GM19239 (cell line): Measurements from ENCODE around the gene TMEM158.

ENCODE experiments used
- DNase-seq: peaks from one replicate; pipeline ENCODE4 v3.0.0; 2011; ENCODE audit warnings: low spot score; ENCODE audit not compliant: insufficient read length
- FAIRE-seq: peaks from 2 replicates; lab custom pipeline; 2011; peaks lifted over from hg19 to GRCh38; lab: Jason Lieb, UNC

Gene TMEM158

DNA sequence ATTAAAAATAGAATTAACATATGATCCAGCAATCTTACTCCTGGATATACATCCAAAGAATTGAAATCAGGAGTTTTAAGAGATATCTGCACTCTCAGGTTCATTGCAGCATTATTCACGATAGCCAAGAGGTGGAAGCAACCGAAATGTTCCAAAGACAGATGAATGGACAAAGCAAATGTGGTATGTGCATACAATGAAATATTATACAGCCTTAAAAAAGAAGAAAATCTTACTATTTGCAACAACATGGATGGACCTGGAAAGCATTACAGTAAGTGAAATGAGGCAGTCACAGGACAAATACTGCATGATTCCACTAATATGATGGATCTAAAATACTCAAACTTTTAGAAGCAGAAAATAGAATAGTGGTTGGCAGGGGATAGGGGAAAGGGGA, 9.3 kb upstream of the TMEM158 start:
- FAIRE-seq (no peak), DNase-seq (no peak)

DNA sequence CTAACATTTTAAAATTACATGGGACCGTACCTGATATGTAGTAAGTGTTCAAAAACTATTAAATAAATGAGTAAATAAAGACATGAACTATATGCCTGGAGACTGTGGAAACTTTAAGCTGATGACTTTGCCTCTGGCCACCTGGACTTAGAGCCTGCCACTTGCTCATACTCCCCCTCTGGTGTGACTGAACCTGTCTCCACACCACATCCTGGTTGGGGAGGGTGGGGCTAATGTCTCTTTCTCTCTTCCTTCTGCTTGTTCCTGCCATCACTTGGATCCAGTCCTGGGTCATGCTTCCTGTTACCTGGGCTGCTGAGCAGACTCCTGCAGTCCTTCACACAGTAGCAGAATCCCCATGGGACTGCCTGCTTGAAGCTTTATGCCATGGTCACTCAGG, 8.2 kb upstream of the TMEM158 start:
- DNase-seq (no peak), FAIRE-seq (no peak)

DNA sequence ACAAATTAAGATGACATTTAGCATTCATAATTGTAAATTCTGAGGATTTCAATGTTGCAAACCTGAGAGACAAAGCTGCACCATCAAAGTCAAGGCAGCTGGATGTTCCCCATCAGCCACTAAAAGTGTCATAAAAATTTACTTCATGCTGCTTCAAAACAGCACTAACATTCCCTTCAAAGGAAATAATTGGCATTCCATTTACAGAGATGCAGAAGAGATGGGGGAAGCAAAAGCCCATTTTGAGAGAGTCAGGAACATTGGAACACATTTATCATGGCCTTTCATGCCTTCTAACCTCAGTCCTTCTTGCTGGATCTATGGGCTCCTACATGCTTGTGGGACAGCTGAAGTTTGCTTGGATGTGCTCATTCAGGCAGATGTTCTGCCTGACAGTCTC, 6.4 kb upstream of the TMEM158 start:
- FAIRE-seq: no peak
- DNase-seq: no peak

DNA sequence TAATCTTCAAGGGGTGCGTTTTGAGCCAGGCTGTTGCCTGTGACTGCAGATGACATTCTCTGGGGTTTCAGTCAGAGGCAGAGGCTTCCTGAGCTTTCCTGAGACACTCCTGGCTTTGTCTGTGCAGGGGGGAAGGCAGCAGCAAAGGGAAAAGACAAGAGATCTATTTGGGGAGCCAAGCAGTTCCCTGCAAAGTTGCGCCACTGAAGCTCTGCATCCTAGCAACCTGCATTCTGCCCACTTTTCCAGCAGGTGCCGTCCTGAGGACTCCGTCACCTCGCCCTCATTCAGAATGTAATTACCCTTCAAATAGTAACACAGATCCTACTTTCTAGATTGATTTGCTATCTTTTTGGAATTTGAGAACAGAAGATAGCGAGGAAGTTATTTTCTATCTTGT, 1.9 kb upstream of the TMEM158 start:
- no peak for FAIRE-seq
- DNase-seq: no peak

DNA sequence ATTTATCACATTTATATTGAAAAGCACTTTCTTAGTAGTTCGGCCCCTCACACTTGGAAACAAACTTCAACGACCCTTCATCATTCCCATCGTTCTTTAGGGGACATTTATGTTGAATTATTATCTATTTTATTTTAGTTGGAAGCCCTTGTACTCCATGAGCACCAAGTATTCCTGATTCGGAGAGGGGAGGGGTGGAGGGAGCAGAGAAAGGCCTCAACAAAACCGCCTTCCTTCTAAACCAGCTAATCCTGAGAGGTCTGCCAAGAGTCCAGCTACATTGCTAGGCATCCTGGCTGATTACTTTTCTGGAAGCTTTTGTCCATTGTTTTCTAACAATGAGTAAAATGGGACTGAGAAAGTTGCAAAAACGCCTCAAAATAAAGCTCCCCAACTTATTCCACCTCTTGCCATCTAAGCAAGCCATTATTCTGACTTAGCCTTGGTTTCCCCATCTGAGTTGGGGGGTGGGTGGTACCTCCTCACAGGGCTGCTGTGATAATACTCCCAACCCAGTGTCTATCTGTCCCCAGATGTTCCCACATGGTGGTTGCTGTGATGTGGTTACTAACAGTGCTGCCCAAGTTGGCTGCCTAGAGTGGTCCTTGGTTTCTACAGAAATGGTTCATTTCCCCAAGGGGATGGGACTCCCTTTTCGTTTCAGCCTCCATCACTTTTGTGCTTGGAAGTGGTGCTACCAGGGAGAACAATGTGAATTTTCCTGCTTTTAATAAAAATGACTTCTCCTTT, 1.2 kb upstream of the TMEM158 start:
- DNase-seq (no peak), FAIRE-seq (no peak)

DNA sequence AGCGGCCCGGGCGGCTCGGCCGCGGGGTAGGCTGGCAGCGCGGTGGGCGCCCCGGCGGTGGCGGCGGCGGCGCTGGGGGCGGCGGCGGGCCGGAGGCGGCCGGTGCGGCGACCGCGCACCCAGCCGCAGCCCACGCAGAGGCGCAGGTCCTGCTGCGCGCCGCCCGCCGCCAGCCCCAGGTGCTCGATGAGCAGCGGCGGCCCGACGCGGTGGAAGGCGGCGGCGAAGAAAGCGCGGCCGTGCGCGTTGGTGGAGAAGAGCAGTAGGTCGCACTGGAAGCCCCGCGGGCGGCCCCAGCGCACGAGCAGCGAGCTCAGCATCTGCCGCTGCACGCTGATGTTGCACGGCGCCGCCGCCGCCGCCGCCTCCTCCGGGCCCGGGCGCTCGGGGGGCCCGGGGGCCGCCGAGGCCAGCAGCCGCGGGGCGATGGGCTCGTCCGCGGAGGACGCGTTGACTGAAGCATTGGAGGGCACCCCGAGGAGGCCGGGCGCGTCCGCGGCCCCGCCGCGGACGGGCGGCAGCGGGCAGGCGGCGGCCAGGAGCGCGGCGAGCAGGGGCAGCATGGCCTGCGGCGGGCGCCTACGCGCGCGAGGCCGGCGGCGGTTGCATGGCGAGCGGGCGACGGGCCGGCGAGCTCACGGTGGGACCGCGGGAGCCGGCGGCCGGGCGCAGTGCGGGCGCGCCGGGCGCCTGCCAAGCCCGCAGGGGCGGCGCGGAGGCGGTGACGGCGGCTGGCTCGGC, 452 bp downstream of the TMEM158 start:
- FAIRE-seq: no peak
- peak; percentile 79 for DNase-seq

DNA sequence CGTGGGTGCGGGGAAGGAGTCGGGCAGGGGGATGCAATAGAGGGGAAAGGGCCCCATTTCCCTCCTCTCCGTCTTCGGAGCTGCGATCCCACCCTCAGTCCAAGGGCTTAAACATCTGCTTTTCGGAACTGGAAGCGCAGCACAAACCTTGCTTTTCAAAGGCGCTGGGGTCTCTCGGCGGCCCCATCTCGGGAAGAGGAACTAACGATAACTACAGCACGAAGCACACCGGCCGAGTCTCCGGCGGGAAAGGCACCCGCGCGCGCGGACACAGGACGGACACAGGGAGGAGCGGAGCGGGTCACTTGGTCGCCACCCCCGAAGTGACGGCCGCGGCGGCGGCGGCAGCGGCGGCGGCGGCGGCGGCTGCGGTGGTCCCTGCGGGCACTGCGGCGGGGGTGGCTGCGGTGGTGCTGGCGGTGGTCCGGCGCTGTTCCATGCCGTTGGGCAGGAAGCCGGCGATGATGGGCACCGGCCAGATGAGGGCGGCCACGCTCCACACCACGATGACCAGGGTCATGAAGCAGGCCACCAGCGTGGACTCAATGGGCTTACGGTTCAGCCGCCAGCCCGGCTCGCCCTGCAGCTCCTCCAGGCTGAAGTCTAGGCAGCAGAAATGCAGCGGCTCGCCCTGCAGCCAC, 1.1 kb downstream of the TMEM158 start:
- FAIRE-seq: no peak
- peak; percentile 64 for DNase-seq

DNA sequence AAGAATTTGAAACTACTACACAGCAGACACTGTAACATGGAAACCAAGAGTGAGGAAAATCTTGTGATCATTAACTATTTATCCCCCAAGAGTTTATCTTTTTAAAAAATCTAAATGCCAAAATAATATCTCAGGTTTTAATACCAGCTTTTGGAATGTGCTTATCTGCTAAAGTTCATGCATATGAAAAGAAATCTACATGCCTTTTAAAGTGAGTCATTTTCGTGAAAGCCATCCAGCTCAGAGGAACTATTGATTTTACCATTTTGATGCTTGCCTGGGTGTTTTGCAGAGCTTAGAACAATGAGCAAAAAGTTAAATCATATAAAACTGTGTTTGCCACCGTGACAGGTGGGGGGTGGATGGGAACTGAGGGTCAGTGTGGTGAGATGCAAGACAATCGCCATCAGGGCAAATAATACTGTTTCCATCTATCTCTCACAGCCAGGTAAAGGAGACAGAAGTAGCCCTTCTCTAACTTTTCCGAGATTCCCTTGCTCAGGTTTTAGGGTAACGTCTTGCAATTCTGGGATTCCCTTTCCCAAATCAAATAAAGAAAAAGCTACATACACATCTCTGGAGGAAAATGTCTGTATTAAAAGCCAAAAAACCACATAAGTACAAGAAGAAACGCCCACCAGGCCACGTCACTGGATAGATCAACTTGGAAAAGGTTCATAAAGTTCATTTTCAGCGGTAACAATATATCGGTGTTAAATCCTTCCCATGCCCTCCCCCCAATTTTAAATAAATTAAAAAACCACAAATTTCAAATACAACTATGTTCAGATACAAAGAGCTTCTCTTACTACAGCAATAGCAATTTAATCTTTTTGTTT, 2.0 kb downstream of the TMEM158 start:
- DNase-seq: no peak
- no peak for FAIRE-seq

DNA sequence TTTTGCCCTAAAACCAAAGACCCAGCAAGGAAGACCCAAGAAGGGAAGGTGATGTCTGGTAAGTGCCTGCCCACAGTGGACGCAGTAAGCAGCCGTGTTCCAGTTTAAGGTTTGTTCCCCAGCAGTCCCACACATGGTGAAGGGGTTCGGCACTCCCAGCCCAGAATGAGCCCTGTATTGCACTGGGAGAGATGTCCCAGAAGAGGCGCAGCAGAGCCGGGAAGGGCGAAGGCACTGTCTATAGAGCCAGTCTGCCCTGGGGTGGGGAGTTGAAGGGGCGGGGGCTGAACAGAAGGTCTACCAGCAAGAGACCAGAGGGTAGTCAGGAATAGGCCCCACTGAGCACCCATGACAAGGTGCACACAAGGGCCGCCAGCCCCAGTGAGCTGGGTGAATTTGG, 6.4 kb downstream of the TMEM158 start:
- no peak for FAIRE-seq
- no peak for DNase-seq

DNA sequence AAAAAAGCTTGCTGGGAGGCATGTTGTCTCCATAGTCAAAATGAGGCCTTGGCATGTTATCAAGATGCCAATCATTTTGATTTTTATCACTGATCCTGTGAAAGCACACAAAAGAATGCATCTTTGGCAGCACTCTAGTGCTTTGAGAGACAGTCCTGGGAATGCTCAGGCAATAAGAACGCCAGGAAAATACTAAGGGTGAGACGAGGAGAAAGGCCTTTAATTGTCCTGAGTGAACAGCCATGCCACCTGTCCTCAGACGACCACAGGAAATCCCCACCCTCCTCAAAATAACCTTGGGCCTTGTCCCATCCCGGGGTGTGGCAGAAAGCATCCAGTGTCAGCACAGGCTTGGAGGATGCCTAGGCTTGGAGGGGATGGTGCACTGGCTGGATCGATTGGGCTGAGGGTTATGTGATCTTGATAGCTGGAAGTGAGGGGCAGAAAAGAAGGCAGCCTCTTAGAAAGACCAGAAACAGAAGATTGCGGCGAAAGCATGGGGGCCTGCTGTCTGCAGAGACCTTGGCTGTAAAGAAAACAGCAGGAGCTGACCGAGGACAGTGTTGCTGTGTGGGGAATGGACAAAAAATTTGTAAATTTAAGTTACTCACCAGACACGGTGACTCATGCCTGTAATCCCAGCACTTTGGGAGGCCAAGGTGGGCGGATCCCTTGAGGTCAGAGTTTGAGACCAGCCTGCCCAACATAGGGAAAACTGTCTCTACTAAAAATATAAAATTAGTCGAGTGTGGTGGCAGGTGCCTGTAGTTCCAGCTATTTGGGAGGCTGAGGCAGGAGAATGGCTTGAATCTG, 7.3 kb downstream of the TMEM158 start:
- no peak for FAIRE-seq
- no peak for DNase-seq

DNA sequence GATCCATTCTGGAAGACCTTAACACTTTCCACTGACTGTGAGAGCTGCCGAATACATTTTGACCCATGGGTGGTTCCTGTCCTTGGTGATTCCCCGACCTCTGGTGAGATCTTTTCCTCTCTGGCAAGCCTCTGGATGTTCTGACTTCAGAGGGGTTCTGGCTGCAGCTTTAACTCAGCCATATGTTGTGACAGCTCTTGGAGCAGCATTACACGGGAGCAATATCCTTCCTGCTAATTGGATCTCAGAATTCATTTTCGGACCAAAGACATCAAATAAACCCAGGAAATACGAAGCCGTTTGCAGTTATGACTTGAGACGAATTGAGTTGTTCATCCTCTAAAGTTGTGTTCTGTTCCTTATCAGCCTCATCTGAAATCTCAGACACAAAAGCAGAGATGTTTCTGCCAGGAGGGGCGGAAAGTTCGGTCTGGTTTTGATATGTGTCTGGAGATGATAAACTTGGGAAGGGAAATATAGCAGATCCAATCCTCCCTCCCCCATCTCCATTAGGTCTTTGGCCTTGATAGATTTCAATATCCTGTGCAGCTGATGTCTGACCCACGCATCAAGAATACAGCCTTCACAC, 10.0 kb downstream of the TMEM158 start:
- FAIRE-seq (no peak), DNase-seq (no peak)

DNA sequence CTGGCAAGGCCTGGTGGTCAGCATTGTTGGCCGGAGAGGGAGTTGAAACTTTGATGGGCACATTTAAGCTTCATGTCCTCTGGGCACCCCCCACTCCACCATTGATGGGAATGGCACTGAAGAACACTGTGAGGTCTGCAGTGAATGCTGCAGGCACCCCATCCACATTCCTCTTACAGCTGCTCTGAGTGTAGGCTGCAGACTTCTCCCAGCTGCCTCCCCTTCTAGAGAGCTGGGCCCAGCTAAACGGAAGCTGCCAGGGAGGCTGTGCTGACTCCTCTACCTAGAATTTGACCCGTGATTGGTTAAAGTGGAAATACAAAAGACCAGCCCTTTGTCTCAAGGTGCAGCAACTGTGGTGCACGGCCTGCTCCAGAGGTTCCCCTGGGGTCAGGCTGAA, 10.6 kb downstream of the TMEM158 start:
- DNase-seq: no peak
- no peak for FAIRE-seq

DNA sequence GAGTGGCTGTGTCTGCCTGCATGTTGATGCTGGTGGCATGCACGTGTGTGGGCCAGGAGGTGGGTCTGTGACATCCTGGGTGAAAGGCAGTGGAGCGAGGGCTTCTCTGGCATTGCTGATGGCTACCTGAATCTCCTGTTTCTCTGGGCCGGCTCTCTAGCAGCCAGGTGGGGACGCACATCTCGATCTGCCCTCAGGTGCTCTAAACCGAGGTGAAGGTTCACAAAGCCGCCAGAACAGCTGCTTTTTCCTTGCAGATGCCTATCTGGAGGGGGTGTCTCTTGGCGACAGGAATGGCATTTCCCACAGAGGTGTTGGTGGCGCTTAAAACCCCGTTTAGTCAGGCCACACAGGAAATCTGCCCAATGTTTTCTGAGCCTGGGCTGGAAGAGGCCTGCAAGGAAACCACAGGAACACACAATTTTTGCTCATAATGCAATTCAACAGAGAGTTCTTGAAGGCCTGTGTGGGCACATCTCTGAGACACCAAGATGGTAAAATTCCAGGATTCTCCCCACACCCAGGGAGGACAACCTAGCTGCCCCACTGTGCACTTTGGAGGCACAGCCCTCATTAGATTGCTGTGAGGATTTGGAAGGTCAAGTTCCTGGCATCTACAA, 11.9 kb downstream of the TMEM158 start:
- FAIRE-seq: no peak

DNA sequence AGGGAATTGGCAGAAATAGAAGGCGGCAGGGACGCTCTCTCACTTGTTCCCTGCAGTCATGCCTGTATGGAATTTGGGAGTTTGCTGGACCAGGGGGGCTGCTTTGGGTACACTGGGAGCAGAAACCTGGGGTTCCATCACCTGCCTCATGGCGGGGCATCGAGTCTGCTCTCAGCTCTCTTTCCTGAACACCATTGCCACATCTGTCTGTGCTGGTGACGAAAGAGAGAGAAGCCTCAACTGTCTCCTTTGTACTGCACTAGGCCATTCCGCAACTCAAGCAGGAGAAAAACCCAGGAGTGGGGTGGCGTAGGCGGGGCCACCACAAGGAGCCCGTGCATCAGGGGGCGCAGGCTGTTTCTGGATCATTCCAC, 14.0 kb downstream of the TMEM158 start:
- DNase-seq (no peak), FAIRE-seq (no peak)

More for the DNA sequence above, 11.9 kb downstream of the TMEM158 start:
- DNase-seq: no peak

DNA sequence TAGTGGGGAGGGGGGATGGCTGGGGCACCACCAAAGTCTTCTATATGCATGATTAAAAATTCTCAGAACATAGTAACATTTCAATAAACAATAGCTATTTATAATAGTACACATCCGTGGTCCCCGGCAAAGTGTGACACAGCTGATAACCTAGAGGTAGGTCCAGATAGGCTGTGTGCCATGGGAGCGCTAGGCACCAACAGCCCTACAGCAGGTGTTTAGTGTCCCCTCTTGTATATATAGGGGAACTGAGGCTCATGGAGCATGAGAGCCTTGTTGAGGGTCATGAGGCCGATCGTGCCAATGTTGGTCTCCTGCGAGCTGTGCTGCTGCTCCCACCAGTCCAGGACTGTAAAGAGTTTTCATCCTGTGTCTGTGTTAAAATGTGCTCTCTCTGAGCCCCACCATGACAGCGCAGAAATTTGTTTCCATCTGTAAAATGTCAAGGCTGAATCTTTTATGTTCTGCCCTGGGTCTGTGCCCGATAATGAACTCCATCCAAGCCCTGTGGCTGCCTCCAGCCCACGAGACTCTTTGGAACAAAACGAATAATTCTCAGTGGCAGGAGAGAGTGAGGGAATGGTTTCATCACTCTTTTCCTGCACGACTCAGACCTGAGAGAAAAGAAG, 14.5 kb downstream of the TMEM158 start:
- FAIRE-seq (no peak), DNase-seq (no peak)

DNA sequence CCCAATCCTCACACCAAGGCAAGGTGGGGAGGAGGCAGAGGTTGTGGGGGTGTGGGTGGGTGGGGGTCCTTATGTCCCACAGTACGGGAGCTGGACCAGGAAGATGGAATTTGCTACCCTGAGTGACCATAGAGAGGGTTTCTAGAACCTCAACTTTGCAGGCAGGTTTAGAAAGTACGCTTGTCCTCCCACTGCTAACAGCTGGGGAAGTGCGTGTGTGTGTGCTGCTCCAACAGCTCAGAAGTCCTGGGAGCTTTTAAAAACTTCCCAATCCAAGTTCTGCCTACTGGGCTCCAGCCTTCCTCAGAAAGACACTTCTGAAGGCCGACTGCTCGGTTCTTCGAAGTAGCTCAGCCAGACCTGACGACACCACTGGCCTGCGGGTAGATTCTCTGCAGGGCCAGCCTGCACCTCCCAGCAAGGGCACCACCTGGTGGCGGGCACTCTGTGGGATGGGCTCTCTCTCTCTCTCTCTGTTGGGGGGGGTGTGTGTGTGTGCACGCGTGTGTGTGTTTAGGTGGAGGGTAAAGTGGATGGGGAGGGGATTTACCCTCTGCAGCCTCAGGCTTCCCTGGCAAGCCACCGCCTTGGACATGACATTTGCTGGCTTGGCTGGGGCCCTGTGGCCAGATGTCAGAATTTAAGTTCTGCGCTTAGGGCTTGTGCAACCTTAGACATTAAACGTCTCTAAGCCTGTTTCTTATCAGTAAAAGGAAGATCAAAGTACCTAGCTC, 15.6 kb downstream of the TMEM158 start:
- FAIRE-seq (no peak), DNase-seq (peak; percentile 49)

DNA sequence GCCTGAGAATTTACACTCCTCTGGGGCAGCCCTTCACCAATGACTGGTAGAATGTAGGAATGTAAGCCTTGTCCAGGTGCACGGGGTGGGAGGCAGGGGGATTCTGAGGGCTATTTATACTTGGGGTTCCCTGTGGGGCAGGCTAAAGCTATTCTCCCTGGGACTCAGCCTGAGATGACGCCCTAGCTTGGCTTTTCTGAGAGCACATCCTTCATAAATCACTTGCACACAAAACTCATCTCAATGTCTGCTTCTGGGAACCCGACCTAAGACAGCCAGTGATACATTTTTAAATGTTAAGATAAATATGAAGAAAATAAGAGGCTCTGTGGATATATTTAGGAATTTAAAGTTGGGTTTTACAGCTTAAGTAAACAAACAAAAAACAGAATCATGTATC, 16.6 kb downstream of the TMEM158 start:
- no peak for FAIRE-seq
- DNase-seq: no peak

DNA sequence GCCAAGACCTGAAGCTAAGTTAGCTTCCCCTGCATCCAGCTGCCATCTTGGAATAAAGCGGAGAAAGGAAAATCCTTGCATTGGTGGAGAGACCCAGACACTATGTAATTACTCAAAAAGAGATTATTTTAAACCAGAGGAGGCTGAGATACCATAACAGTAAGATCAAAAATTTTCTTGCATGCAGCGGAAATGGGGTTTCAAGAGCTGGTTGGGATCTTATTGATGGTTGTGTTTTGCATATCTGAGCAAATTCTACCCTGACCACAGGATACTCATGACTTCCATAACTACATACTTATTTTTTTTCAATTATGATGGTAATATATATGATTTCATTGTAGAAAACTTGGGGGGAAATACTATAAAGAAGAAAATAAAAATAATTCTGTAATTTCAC, 17.5 kb downstream of the TMEM158 start:
- DNase-seq (no peak), FAIRE-seq (no peak)
